Endothelial cell of umbilical vein (primary cell): Measurements from ENCODE around the gene RAB14. TPM values are rescaled to one million over a fixed set of nuclear protein-coding genes. Genes with fewer than 3 reads are reported as not detected.

ENCODE experiments used
- BruUV-seq: library from RNA; stranded (reverse); fragments of 400-500 nt; replicated peaks from 2 replicates; lab custom pipeline; 2021; lab: Mats Ljungman, UMichigan
- CTCF ChIA-PET: fragments of 300-600, 350-600 bp; sonication (Branson Sonifier 250); formaldehyde crosslinking; loops from one replicate; lab custom pipeline; 2021; ENCODE audit warnings: antibody characterized with exemption, inconsistent platforms; lab: Charles Lee
- POLR2A ChIA-PET: fragments of 300-600, 350-600 bp; sonication (Branson Sonifier 250); formaldehyde crosslinking; loops from one replicate; lab custom pipeline; 2021; ENCODE audit warnings: antibody characterized with exemption, inconsistent platforms; lab: Charles Lee
- DNase-seq: peaks from one replicate; pipeline ENCODE4 v3.0.0-alpha.2; 2011; ENCODE audit warnings: low read depth, low spot score
- FAIRE-seq: peaks from 2 replicates; lab custom pipeline; 2011; peaks lifted over from hg19 to GRCh38; lab: Jason Lieb, UNC
- H2AFZ ChIP-seq: 2 replicates; pipeline ENCODE4 v1.6.0; 2012; ENCODE audit warnings: low read depth, low read length, control low read depth, inconsistent platforms
- H3K27ac ChIP-seq: 2 replicates; pipeline ENCODE4 v1.5.1; 2011; ENCODE audit warnings: low read depth, mild to moderate bottlenecking, control low read depth, low read length, moderate library complexity; ENCODE audit not compliant: insufficient read depth
- H3K27me3 ChIP-seq, 2 experiments: 2 replicates each; pipeline versions ENCODE4 v1.6.0 to v1.6.1; 2011; ENCODE audit warnings: low read length in 2 of 2, mixed read lengths in 1 of 2; ENCODE audit not compliant: control insufficient read depth in 2 of 2, insufficient read depth in 2 of 2
- H3K36me3 ChIP-seq, 2 experiments: 2 replicates in 1 of 2; 3 replicates in 1 of 2; pipeline ENCODE4 v1.5.1; 2011; ENCODE audit warnings: low read length in 2 of 2, mild to moderate bottlenecking in 1 of 2, moderate library complexity in 1 of 2; ENCODE audit not compliant: control insufficient read depth in 2 of 2, insufficient read depth in 2 of 2; ENCODE audit errors: extremely low read depth in 1 of 2
- H3K4me1 ChIP-seq: 3 replicates; pipeline ENCODE4 v1.5.1; 2011; ENCODE audit warnings: mild to moderate bottlenecking, low read length; ENCODE audit not compliant: control insufficient read depth, insufficient read depth; ENCODE audit errors: extremely low read depth
- H3K4me2 ChIP-seq: 2 replicates; pipeline ENCODE4 v1.6.1; 2011; ENCODE audit warnings: low read length, control low read depth, mixed read lengths; ENCODE audit not compliant: insufficient read depth
- H3K4me3 ChIP-seq, 3 experiments: fragments of 200-600 bp in 1 of 3; sonication (generic), shearing (Covaris generic) in 1 of 3; replicated peaks in 1 of 3; 2 replicates each; pipeline ENCODE4 v1.5.1; 2011 to 2016; ENCODE audit warnings: control low read depth in 3 of 3, low read length in 3 of 3, mild to moderate bottlenecking in 2 of 3, inconsistent platforms in 1 of 3, low read depth in 1 of 3, moderate library complexity in 1 of 3; ENCODE audit not compliant: insufficient read depth in 1 of 3
- H3K79me2 ChIP-seq: 2 replicates; pipeline ENCODE4 v1.6.0; 2012; ENCODE audit warnings: low read length, inconsistent platforms; ENCODE audit not compliant: control insufficient read depth, insufficient read depth
- H3K9ac ChIP-seq: replicated peaks from 2 replicates; pipeline ENCODE3; 2011; ENCODE audit warnings: low read length, control low read depth; ENCODE audit not compliant: insufficient read depth; ENCODE audit errors: extremely low read depth
- H3K9me1 ChIP-seq: replicated peaks from 3 replicates; pipeline ENCODE4 v1.6.0; 2011; ENCODE audit warnings: mild to moderate bottlenecking, low read length; ENCODE audit not compliant: control insufficient read depth, insufficient read depth; ENCODE audit errors: extremely low read depth
- H3K9me3 ChIP-seq: replicated peaks from 2 replicates; pipeline ENCODE4 v1.5.1; 2012; ENCODE audit warnings: low read length, inconsistent platforms; ENCODE audit not compliant: control insufficient read depth, insufficient read depth
- H4K20me1 ChIP-seq: replicated peaks from 2 replicates; pipeline ENCODE3; 2011; ENCODE audit warnings: mild to moderate bottlenecking, low read length; ENCODE audit not compliant: control insufficient read depth, insufficient read depth; ENCODE audit errors: extremely low read depth
- EZH2 ChIP-seq: IDR thresholded peaks from 2 replicates; pipeline ENCODE4 v1.6.1; 2012; ENCODE audit warnings: borderline replicate concordance, low read depth, mild to moderate bottlenecking, moderate library complexity, low read length, inconsistent platforms; ENCODE audit not compliant: severe bottlenecking
- FOS ChIP-seq: IDR thresholded peaks from 2 replicates; pipeline ENCODE4 v1.6.1; 2011; ENCODE audit warnings: mild to moderate bottlenecking, low read length, moderate library complexity, borderline replicate concordance; ENCODE audit not compliant: insufficient read depth
- GATA2 ChIP-seq: IDR thresholded peaks from 2 replicates; pipeline ENCODE4 v1.7.0; 2011; ENCODE audit warnings: low read depth, mild to moderate bottlenecking, moderate library complexity, mixed read lengths, low read length; ENCODE audit not compliant: insufficient read length, insufficient read depth
- JUN ChIP-seq: IDR thresholded peaks from 2 replicates; pipeline ENCODE4 v1.6.1; 2011; ENCODE audit warnings: borderline replicate concordance, low read depth; ENCODE audit not compliant: insufficient read length, insufficient read depth
- MAX ChIP-seq: IDR thresholded peaks from 2 replicates; pipeline ENCODE4 v1.6.1; 2011; ENCODE audit not compliant: insufficient read depth, insufficient read length
- MYC ChIP-seq: IDR thresholded peaks from one replicate; pipeline ENCODE4 v1.6.1; 2011; ENCODE audit warnings: mild to moderate bottlenecking, low read depth, low read length
- POLR2A ChIP-seq: IDR thresholded peaks from 2 replicates; pipeline ENCODE4 v1.6.1; 2012; ENCODE audit warnings: low read depth, mild to moderate bottlenecking, control low read depth, low read length
- POLR2AphosphoS5 ChIP-seq: IDR thresholded peaks from 2 replicates; pipeline ENCODE4 v1.6.1; 2012; ENCODE audit warnings: low read depth, mild to moderate bottlenecking, control low read depth, low read length, moderate library complexity; ENCODE audit not compliant: insufficient read depth
- dilution Hi-C: fragments of 300-500 bp; cut with MboI; formaldehyde crosslinking; loops from one replicate; pipeline ENCODE4 v1.15.0; 2019; ENCODE audit warnings: low sequenced_read_pairs; ENCODE audit not compliant: extremely low pct_ligation_motif_present
- intact Hi-C: fragments of 100-400 bp; cut with micrococcal nuclease; formaldehyde crosslinking; loops from one replicate; pipeline ENCODE4 v1.10.0; 2022
- polyA plus RNA-seq, 4 experiments: library from polyadenylated mRNA; depleted of rRNA in 3 of 4; stranded (reverse) in 3 of 4; unstranded in 1 of 4; fragments of >200 nt; gene quantifications; 2 replicates each; pipeline versions ENCODE4 v1.2.1 to v1.2.3, GENCODE V29; 2011 to 2012; ENCODE audit warnings: missing spikeins in 1 of 4
- total RNA-seq: library from RNA; stranded (reverse); gene quantifications from 2 replicates; pipeline ENCODE4 v1.2.3, GENCODE V29; 2021
- TF ChIP-seq, protein P1 (sequence below), 2 donors: IDR thresholded peaks; 1 replicate in 1 of 2; 2 replicates in 1 of 2; pipeline ENCODE4 v1.5.1; 2011; ENCODE audit warnings: low read length in 2 of 2, mild to moderate bottlenecking in 2 of 2, moderate library complexity in 2 of 2, control low read depth in 1 of 2, inconsistent platforms in 1 of 2, low read depth in 1 of 2; ENCODE audit not compliant: insufficient read depth in 1 of 2; ENCODE audit errors: extremely low read depth in 1 of 2

The RAB14 gene
- total and polyA plus RNA-seq, 2 donors (not counting 3 experiments of a cell fraction or from before 2014, with no cell fraction given), result 18.9 to 79.3 TPM

DNA sequence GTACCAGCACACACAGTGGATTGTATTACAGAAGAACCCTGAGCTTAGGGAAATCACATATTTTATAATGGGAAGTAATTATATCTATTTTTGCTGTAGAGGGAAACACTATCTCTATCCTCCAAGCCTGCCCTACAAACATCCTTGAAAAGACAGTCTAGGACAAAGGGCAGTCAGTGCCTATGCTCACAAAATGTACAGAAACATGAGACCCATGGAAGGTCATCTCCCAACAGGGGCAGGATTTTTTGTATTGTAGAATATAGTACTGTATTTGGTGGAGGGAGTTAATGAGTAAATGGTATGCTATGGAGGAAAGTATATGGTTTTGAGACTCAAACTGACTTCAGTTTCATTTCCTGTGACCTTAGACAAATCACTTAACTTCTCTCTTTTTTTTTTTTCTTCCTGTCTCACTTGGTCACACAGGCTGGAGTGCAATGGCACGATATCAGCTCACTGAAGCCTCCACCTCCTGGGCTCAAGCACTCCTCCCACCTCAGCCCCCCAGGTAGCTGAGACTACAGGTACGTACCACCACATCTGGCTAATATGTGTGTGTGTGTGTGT, 5.8 kb upstream of the RAB14 start:
- H3K36me3 ChIP-seq, result no peaks in the 10 kb centered on the region
- no peak for TF ChIP-seq MYC
- no peak for TF ChIP-seq EZH2
- TF ChIP-seq JUN, result no peak
- TF ChIP-seq, protein P1, sequence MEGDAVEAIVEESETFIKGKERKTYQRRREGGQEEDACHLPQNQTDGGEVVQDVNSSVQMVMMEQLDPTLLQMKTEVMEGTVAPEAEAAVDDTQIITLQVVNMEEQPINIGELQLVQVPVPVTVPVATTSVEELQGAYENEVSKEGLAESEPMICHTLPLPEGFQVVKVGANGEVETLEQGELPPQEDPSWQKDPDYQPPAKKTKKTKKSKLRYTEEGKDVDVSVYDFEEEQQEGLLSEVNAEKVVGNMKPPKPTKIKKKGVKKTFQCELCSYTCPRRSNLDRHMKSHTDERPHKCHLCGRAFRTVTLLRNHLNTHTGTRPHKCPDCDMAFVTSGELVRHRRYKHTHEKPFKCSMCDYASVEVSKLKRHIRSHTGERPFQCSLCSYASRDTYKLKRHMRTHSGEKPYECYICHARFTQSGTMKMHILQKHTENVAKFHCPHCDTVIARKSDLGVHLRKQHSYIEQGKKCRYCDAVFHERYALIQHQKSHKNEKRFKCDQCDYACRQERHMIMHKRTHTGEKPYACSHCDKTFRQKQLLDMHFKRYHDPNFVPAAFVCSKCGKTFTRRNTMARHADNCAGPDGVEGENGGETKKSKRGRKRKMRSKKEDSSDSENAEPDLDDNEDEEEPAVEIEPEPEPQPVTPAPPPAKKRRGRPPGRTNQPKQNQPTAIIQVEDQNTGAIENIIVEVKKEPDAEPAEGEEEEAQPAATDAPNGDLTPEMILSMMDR (IDR thresholded peaks at IDR 0.05; ENCODE audit: extremely low read depth in 1 of 2, insufficient read depth in 1 of 2, low read depth in 1 of 2, low read length in 2 of 2), result no peak
- TF ChIP-seq GATA2, result no peak
- TF ChIP-seq FOS, result no peak
- TF ChIP-seq POLR2AphosphoS5, result no peak
- no peak for TF ChIP-seq MAX
- no peak for TF ChIP-seq POLR2A
- no peak overlapping the region for H3K4me3 ChIP-seq
- intact Hi-C loops, result no loop called here
- no peaks in the 10 kb centered on the region for H3K9me3 ChIP-seq
- BruUV-seq, result no TSS peak
- dilution Hi-C loops, result no loop called here
- no peaks in the 10 kb centered on the region for H3K27me3 ChIP-seq
- no peaks in the 10 kb centered on the region for H4K20me1 ChIP-seq
- DNase-seq, result no peak
- POLR2A ChIA-PET, result no interaction called here
- FAIRE-seq, result no peak
- H3K9me1 ChIP-seq, result no peaks in the 10 kb centered on the region
- no peak overlapping the region for H3K9ac ChIP-seq
- no peak overlapping the region for H3K4me2 ChIP-seq
- H3K27ac ChIP-seq, result no peak overlapping the region
- no peak overlapping the region for H2AFZ ChIP-seq
- CTCF ChIA-PET, result interaction anchor here (0.7 kb wide), 1 partner anchor 113 kb away, joined by 3 read pairs; no protein-coding TSS in a partner anchor
- H3K79me2 ChIP-seq, result no peaks in the 10 kb centered on the region
- no peaks in the 10 kb centered on the region for H3K4me1 ChIP-seq
